ENCODE results near the gene KCNE3. TPM values are rescaled to one million over a fixed set of nuclear protein-coding genes. Genes with fewer than 3 reads are reported as not detected.

The KCNE3 gene
- total RNA-seq, 1 donor from 2014 or later: 1.2 TPM

GRCh38 chr11:74468936-74469335, 1.6 kb upstream of the KCNE3 start:
- no peaks in the 10 kb centered on the region for H3K9me3 ChIP-seq (ENCODE audit: low read depth)
- H3K4me3 Mint-ChIP-seq: no peak overlapping the region
- no peaks in the 10 kb centered on the region for H3K79me2 ChIP-seq (ENCODE audit: low read depth)
- H3K4me3 ChIP-seq: no peak overlapping the region
- H4K20me1 ChIP-seq (ENCODE audit: low read depth): no peaks in the 10 kb centered on the region
- H3K4me1 ChIP-seq: peaks cover 15% of the 10 kb centered on the region
- no peaks in the 10 kb centered on the region for H3K36me3 ChIP-seq
- no peak overlapping the region for H3K9ac ChIP-seq
- no peak overlapping the region for H2AFZ ChIP-seq (replicated peaks)
- peaks cover 27% of the 10 kb centered on the region for H3K27me3 ChIP-seq
- no peaks in the 10 kb centered on the region for H3F3A ChIP-seq (ENCODE audit: low read depth)
- no peak overlapping the region for H3K27ac Mint-ChIP-seq
- peaks cover 2% of the 10 kb centered on the region for H3K27me3 Mint-ChIP-seq (ENCODE audit: insufficient read depth, low read depth)
- no peak for DNase-seq (ENCODE audit: low spot score)
- H3K4me2 ChIP-seq: no peak overlapping the region
- no peaks in the 10 kb centered on the region for H3K9me3 Mint-ChIP-seq
- no peak overlapping the region for H3K27ac ChIP-seq
- no peaks in the 10 kb centered on the region for H3K36me3 Mint-ChIP-seq
- peaks cover 13% of the 10 kb centered on the region for H3K4me1 Mint-ChIP-seq
- TF ChIP-seq EZH2phosphoT487 (IDR thresholded peaks at IDR 0.05) (no peak), EZH2 (IDR thresholded peaks at IDR 0.05) (no peak), CTCF (IDR thresholded peaks at IDR 0.05) (no peak)

- no peak overlapping the region for H3K9ac ChIP-seq
- H3K9me3 ChIP-seq (ENCODE audit: low read depth): no peaks in the 10 kb centered on the region
- H3K27me3 ChIP-seq: peaks cover 27% of the 10 kb centered on the region
- peaks cover 2% of the 10 kb centered on the region for H3K27me3 Mint-ChIP-seq (ENCODE audit: insufficient read depth, low read depth)
- no peak overlapping the region for H3K4me2 ChIP-seq
- no peaks in the 10 kb centered on the region for H3F3A ChIP-seq (ENCODE audit: low read depth)
- peaks cover 15% of the 10 kb centered on the region for H3K4me1 ChIP-seq
- no peaks in the 10 kb centered on the region for H3K79me2 ChIP-seq (ENCODE audit: low read depth)
- no peaks in the 10 kb centered on the region for H3K36me3 Mint-ChIP-seq
- H3K9me3 Mint-ChIP-seq: no peaks in the 10 kb centered on the region
- no peak overlapping the region for H3K4me3 ChIP-seq
- H3K4me1 Mint-ChIP-seq: peaks cover 13% of the 10 kb centered on the region
- no peaks in the 10 kb centered on the region for H4K20me1 ChIP-seq (ENCODE audit: low read depth)
- H3K36me3 ChIP-seq: no peaks in the 10 kb centered on the region
- H3K4me3 Mint-ChIP-seq: no peak overlapping the region
- peak overlapping the region; percentile 84 for H3K27ac Mint-ChIP-seq
- no peak overlapping the region for H3K27ac ChIP-seq
- no peak overlapping the region for H2AFZ ChIP-seq (replicated peaks)
- TF ChIP-seq CTCF (IDR thresholded peaks at IDR 0.05) (no peak), EZH2 (IDR thresholded peaks at IDR 0.05) (no peak), EZH2phosphoT487 (IDR thresholded peaks at IDR 0.05) (no peak)
- DNase-seq (ENCODE audit: low spot score): no peak
Measured at GRCh38 chr11:74468521-74468920, 1.2 kb upstream of the KCNE3 start.

GRCh38 chr11:74468058-74468457, 709 bp upstream of the KCNE3 start:
- H3K9me3 ChIP-seq (ENCODE audit: low read depth): no peaks in the 10 kb centered on the region
- Mint-ChIP-seq H3K4me3 (no peak overlapping the region), H3K27ac (peak overlapping the region; percentile 84), H3K4me1 (peaks cover 13% of the 10 kb centered on the region), H3K27me3 (ENCODE audit: insufficient read depth, low read depth) (peaks cover 2% of the 10 kb centered on the region), H3K9me3 (no peaks in the 10 kb centered on the region), H3K36me3 (no peaks in the 10 kb centered on the region)
- peaks cover 27% of the 10 kb centered on the region for H3K27me3 ChIP-seq
- no peaks in the 10 kb centered on the region for H3F3A ChIP-seq (ENCODE audit: low read depth)
- TF ChIP-seq EZH2 (IDR thresholded peaks at IDR 0.05): no peak
- no peak for TF ChIP-seq CTCF (IDR thresholded peaks at IDR 0.05)
- no peak for TF ChIP-seq EZH2phosphoT487 (IDR thresholded peaks at IDR 0.05)
- H3K36me3 ChIP-seq: no peaks in the 10 kb centered on the region
- peak overlapping the region; percentile 66 for H3K4me2 ChIP-seq
- peaks cover 15% of the 10 kb centered on the region for H3K4me1 ChIP-seq
- H3K79me2 ChIP-seq (ENCODE audit: low read depth): no peaks in the 10 kb centered on the region
- H3K9ac ChIP-seq: no peak overlapping the region
- DNase-seq (ENCODE audit: low spot score): no peak
- H3K4me3 ChIP-seq: no peak overlapping the region
- H3K27ac ChIP-seq: no peak overlapping the region
- peak overlapping the region; percentile 74 for H2AFZ ChIP-seq (replicated peaks)
- no peaks in the 10 kb centered on the region for H4K20me1 ChIP-seq (ENCODE audit: low read depth)

Data from neural progenitor cell (in vitro differentiated cells).